GM12865 (cell line): ENCODE data around the gene PTPN22.

Source experiments
- DNase-seq: peaks from one replicate; pipeline ENCODE4 v3.0.0; 2010; ENCODE audit warnings: low read depth
- H3K4me3 ChIP-seq: 2 replicates; pipeline ENCODE4 v1.5.1; 2011; ENCODE audit warnings: mild to moderate bottlenecking, low read depth, low read length, control low read depth
- TF ChIP-seq, protein P1 (sequence below): IDR thresholded peaks from 2 replicates; pipeline ENCODE4 v1.5.1; 2011; ENCODE audit warnings: low read length, control low read depth, low read depth, inconsistent platforms; ENCODE audit not compliant: insufficient read depth; ENCODE audit errors: missing control alignments

The PTPN22 gene

DNA sequence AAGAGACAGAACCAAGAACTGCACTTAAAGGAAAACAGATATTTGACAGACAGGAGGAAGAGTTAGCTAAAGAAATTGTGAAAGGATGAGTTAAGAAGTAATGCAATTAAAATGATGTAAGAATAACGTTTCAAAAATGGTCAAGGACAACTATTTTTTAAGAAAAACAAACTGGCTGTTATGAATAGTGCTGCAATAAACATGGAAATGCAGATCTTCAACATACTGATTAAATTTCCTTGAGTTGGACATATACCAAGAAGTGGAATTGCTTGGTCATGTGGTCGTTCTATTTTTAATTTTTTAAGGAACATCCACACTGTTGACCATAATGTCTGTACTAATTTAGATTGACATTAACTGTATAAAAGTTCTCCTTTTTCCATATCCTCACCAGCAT lies 89.1 kb downstream of the PTPN22 start:
- DNase-seq, result no peak
- TF ChIP-seq, protein P1, sequence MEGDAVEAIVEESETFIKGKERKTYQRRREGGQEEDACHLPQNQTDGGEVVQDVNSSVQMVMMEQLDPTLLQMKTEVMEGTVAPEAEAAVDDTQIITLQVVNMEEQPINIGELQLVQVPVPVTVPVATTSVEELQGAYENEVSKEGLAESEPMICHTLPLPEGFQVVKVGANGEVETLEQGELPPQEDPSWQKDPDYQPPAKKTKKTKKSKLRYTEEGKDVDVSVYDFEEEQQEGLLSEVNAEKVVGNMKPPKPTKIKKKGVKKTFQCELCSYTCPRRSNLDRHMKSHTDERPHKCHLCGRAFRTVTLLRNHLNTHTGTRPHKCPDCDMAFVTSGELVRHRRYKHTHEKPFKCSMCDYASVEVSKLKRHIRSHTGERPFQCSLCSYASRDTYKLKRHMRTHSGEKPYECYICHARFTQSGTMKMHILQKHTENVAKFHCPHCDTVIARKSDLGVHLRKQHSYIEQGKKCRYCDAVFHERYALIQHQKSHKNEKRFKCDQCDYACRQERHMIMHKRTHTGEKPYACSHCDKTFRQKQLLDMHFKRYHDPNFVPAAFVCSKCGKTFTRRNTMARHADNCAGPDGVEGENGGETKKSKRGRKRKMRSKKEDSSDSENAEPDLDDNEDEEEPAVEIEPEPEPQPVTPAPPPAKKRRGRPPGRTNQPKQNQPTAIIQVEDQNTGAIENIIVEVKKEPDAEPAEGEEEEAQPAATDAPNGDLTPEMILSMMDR, result no peak

GRCh38 chr1:113780374-113781146 lies 91.0 kb downstream of the PTPN22 start:
- H3K4me3 ChIP-seq, result no peak overlapping the region
- DNase-seq, result peak; percentile 35
- TF ChIP-seq, protein P1, result no peak

More for the DNA sequence above, 89.1 kb downstream of the PTPN22 start:
- no peak overlapping the region for H3K4me3 ChIP-seq

DNA sequence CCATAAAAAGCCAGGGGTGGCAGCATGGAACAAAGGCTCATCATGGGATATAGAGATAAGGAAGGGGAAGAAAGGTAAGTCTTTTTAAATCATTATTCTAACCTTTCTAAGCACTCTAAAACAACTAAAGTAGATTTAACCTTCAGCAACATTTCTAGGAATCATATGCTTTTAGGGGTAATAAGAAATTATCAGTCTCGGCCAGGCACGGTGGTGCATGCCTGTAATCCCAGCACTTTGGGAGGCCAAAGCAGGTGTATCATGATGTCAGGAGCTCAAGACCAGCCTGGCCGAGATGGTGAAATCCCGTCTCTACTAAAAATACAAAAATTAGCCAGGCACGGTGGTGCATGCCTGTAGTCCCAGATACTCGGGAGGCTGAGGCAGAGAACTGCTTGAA lies 92.0 kb downstream of the PTPN22 start:
- DNase-seq, result no peak
- H3K4me3 ChIP-seq, result no peak overlapping the region
- TF ChIP-seq, protein P1, result no peak

DNA sequence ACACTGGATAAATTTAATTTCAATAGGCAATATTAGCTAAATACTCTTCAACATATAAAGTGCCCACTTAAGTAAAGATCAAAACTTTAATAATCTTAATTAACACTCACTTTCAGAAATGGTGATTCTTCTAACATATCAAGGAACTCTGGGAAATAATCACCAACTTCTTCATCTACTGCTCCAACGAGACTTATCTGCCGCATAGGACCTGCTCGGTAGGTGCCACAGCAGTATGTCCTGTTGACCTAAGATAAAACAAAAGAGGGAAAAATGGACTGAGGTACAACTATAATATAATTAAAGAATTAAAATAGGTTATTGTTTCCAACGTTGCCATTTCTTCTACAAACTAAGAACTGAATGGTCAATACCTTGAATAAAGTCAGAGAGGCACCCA lies 94.0 kb downstream of the PTPN22 start:
- TF ChIP-seq, protein P1, result no peak
- no peak for DNase-seq
- no peak overlapping the region for H3K4me3 ChIP-seq

DNA sequence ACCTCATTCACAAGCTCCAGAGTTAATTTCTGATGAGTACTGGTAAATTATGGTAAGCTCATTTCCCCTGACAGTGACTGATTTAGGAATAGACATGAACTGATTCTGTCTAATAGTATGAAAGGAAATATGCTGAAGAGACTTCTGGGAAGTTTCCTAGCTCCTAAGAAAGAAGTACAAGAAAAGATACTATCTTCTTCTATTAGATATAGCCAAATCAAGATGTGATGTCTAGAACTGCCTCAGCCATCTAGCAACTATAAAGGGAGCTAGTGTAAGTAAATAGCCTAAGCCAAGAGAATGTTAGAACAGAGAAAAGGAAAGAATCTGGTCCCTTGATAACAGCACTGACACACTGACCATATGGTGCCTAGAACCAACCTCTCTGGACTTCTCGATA lies 101.5 kb downstream of the PTPN22 start:
- TF ChIP-seq, protein P1, result no peak
- H3K4me3 ChIP-seq, result no peak overlapping the region
- no peak for DNase-seq

- TF ChIP-seq, protein P1, result no peak
- DNase-seq, result no peak
- H3K4me3 ChIP-seq, result no peak overlapping the region
Observed at GRCh38 chr1:113769601-113769970, 101.9 kb downstream of the PTPN22 start.
